ENCODE measurements around the gene MVB12B. TPM values are rescaled to one million over a fixed set of nuclear protein-coding genes. Genes with fewer than 3 reads are reported as not detected.

The MVB12B gene
- total RNA-seq, 1 experiment from 2014 or later = 4.5 TPM

GRCh38 chr9:126507318-126508109 lies 180.9 kb downstream of the MVB12B start:
- TF ChIP-seq CTCF (IDR thresholded peaks at IDR 0.05; ENCODE audit: unreplicated experiment) = no peak
- Mint-ChIP-seq H3K27ac (ENCODE audit: unreplicated experiment) (no peak overlapping the region), H3K9me3 (ENCODE audit: low read depth, unreplicated experiment) (no peaks in the 10 kb centered on the region), H3K4me3 (ENCODE audit: low read depth, unreplicated experiment) (no peak overlapping the region), H3K36me3 (ENCODE audit: insufficient read depth, unreplicated experiment) (no peaks in the 10 kb centered on the region), H3K27me3 (ENCODE audit: unreplicated experiment) (peaks cover 41% of the 10 kb centered on the region), H3K4me1 (ENCODE audit: low read depth, unreplicated experiment) (no peaks in the 10 kb centered on the region)
- BruUV-seq (replicated peaks) = no TSS peak
- CTCF ChIA-PET = interaction anchor here (0.5 to 0.6 kb wide), 2 partner anchors 48 to 274 kb away, joined by 3 to 5 read pairs; no protein-coding TSS in a partner anchor
- DNase-seq = no peak
- intact Hi-C loops (cut with micrococcal nuclease; ENCODE audit: unreplicated experiment) = no loop called here

GRCh38 chr9:126508171-126508591 lies 181.6 kb downstream of the MVB12B start:
- DNase-seq = no peak
- H3K4me3 Mint-ChIP-seq (ENCODE audit: low read depth, unreplicated experiment) = no peak overlapping the region
- no peak for TF ChIP-seq CTCF (IDR thresholded peaks at IDR 0.05; ENCODE audit: unreplicated experiment)
- H3K4me1 Mint-ChIP-seq (ENCODE audit: low read depth, unreplicated experiment) = no peaks in the 10 kb centered on the region
- peaks cover 47% of the 10 kb centered on the region for H3K27me3 Mint-ChIP-seq (ENCODE audit: unreplicated experiment)
- no peak overlapping the region for H3K27ac Mint-ChIP-seq (ENCODE audit: unreplicated experiment)
- CTCF ChIA-PET = interaction anchor here (0.5 to 0.6 kb wide), 2 partner anchors 47 to 273 kb away, joined by 3 to 5 read pairs; no protein-coding TSS in a partner anchor
- intact Hi-C loops (cut with micrococcal nuclease; ENCODE audit: unreplicated experiment) = no loop called here
- BruUV-seq (replicated peaks) = no TSS peak
- H3K36me3 Mint-ChIP-seq (ENCODE audit: insufficient read depth, unreplicated experiment) = no peaks in the 10 kb centered on the region
- no peaks in the 10 kb centered on the region for H3K9me3 Mint-ChIP-seq (ENCODE audit: low read depth, unreplicated experiment)

GRCh38 chr9:126508928-126509327 lies 182.3 kb downstream of the MVB12B start:
- no peak for TF ChIP-seq CTCF (IDR thresholded peaks at IDR 0.05; ENCODE audit: unreplicated experiment)
- Mint-ChIP-seq H3K9me3 (ENCODE audit: low read depth, unreplicated experiment) (no peaks in the 10 kb centered on the region), H3K4me1 (ENCODE audit: low read depth, unreplicated experiment) (no peaks in the 10 kb centered on the region), H3K36me3 (ENCODE audit: insufficient read depth, unreplicated experiment) (no peaks in the 10 kb centered on the region), H3K27me3 (ENCODE audit: unreplicated experiment) (peaks cover 52% of the 10 kb centered on the region), H3K27ac (ENCODE audit: unreplicated experiment) (no peak overlapping the region), H3K4me3 (ENCODE audit: low read depth, unreplicated experiment) (no peak overlapping the region)
- BruUV-seq (replicated peaks) = no TSS peak
- CTCF ChIA-PET = no interaction called here
- no peak for DNase-seq
- intact Hi-C loops (cut with micrococcal nuclease; ENCODE audit: unreplicated experiment) = no loop called here

GRCh38 chr9:126509718-126510117 lies 183.1 kb downstream of the MVB12B start:
- no peak overlapping the region for H3K27ac Mint-ChIP-seq (ENCODE audit: unreplicated experiment)
- no peak overlapping the region for H3K4me3 Mint-ChIP-seq (ENCODE audit: low read depth, unreplicated experiment)
- H3K9me3 Mint-ChIP-seq (ENCODE audit: low read depth, unreplicated experiment) = no peaks in the 10 kb centered on the region
- no peaks in the 10 kb centered on the region for H3K4me1 Mint-ChIP-seq (ENCODE audit: low read depth, unreplicated experiment)
- H3K36me3 Mint-ChIP-seq (ENCODE audit: insufficient read depth, unreplicated experiment) = no peaks in the 10 kb centered on the region
- peaks cover 52% of the 10 kb centered on the region for H3K27me3 Mint-ChIP-seq (ENCODE audit: unreplicated experiment)
- BruUV-seq (replicated peaks) = no TSS peak
- no peak for DNase-seq
- no peak for TF ChIP-seq CTCF (IDR thresholded peaks at IDR 0.05; ENCODE audit: unreplicated experiment)
- CTCF ChIA-PET = interaction anchor here (0.7 to 1.5 kb wide), 2 partner anchors 17 to 84 kb away, joined by 3 to 4 read pairs; no protein-coding TSS in a partner anchor
- intact Hi-C loops (cut with micrococcal nuclease; ENCODE audit: unreplicated experiment) = no loop called here
